H54 (cell line): Measurements from ENCODE around the gene WHRN.
A peak's percentile ranks its signal among the peaks of the same experiment; 100 is the strongest.

Experiments used
- DNase-seq: peaks from one replicate; pipeline ENCODE4 v3.0.0; 2011; ENCODE audit warnings: low spot score, mixed read lengths; ENCODE audit not compliant: insufficient read length
- FAIRE-seq: peaks from 3 replicates; lab custom pipeline; 2011; peaks lifted over from hg19 to GRCh38; lab: Jason Lieb, UNC
- POLR2A ChIP-seq: IDR thresholded peaks from 2 replicates; pipeline ENCODE4 v1.6.1; 2011; ENCODE audit warnings: low read depth, mild to moderate bottlenecking, low read length

WHRN gene

DNA sequence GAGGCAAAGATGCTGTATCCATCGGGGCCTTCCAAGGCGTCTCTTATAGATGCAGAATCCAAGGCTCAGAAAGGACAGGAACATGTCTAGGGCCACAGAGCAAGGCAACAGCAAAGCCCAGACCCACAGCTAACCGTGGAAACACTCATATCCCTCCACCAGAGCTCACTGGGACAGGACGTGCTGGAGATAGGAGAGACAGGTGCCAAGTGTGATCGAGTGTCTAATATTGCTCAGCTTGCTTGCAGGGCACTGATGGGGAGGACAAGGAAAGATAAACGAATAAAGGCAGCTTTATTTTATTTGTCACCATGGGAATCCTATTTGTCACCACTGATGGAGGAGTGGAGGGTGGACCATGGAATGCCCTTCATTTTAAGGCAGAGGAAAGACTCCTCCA lies 73.5 kb downstream of the WHRN start:
- no peak for TF ChIP-seq POLR2A
- no peak for FAIRE-seq
- DNase-seq, result no peak

DNA sequence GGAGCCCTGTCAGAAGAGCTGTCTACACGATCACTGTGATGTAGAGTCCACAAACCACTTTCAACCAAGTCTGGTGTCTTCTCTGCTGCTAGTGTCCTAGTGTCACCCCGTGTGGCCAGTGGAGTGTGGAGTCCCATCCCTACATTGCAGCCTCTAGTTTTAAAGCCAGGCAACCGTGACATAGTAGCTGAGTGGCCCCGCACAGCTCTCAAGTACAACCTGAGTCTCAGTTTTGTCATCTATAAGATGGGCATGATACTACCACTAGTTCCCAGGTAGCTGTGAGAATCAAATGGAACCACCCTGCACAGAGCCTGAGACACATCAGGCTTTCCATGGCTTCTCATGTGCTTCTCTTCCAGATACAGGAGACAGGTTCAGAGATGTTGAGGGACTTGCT lies 74.3 kb downstream of the WHRN start:
- no peak for FAIRE-seq
- DNase-seq, result no peak
- no peak for TF ChIP-seq POLR2A

DNA sequence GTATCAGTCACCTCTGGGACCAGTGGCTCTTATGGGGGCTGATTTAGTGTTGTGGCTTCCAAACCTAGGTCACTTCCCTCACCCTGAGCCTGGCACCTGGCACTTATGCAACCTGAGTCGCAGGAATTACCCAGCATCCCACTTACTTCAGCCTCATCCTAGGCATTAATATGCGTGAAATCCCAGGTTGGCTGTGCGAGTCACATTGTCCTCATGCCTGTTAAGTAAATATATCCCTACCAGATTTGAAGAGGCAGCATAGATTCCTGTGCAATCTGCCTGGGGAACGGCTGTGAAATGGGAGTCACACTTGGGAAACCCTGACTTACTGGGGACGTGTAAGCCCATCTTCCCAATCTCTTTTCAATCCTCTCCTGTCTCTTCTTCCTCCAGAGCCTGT lies 74.8 kb downstream of the WHRN start:
- DNase-seq, result no peak
- TF ChIP-seq POLR2A, result no peak
- no peak for FAIRE-seq

DNA sequence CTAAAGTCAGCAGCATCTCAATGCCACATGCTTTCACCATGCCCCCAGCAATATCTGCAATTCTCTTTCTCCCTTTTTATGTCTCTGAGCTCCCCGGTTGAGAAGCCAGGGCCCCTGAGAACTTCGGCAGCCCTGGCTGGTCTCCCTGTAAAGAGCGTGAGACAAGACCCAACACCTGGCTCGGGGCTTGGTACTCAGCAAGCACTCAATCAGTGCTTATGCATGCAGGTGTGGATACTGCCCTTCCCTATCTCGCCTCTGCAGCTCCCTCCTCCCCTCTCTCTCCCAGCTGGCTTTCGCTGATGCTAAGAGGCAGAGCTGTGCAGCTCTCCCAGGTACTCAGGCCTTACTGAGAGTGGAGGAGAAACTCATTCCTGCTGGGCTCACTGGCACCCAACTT lies 75.8 kb downstream of the WHRN start:
- FAIRE-seq (no peak), DNase-seq (no peak)
- no peak for TF ChIP-seq POLR2A

DNA sequence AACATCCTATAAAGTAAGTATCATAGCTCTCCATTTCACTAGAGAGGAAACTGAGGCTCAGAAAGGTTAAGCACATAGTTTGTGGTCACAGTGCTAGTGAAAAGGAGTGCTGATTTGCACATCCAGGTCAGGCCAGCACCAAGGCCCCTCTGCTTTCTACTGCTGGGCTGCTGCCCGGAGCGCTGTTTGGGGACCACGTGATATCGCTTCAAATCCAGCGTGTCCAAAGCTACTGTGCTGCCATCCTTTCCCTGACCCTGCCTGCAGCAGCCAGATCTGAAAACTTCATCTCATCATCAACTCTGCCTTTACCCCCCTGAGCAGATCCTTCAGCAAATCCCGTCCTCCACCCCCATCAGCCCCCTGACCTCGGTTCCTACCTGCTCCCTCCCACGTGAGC lies 76.8 kb downstream of the WHRN start:
- no peak for TF ChIP-seq POLR2A
- DNase-seq, result no peak
- FAIRE-seq, result no peak

DNA sequence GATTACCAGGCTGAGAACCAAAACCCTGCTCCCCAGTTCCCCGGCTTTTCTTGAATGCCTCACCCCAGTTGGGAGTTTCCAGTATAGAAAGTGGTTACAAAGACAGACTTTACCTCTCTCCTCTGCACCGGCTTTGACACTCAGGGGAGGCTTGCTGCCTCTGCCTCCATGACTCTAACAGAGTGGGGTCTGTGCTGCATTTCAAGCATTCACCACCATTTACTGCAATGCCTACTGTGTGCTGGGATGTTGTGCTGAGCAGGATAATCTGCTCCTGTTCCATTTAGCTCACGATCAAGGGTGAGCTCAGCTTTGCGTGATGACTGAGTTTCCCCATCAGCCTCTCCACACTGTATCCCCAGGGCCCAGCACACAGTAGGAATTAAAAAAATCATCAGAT lies 77.6 kb downstream of the WHRN start:
- no peak for TF ChIP-seq POLR2A
- DNase-seq (no peak), FAIRE-seq (no peak)

DNA sequence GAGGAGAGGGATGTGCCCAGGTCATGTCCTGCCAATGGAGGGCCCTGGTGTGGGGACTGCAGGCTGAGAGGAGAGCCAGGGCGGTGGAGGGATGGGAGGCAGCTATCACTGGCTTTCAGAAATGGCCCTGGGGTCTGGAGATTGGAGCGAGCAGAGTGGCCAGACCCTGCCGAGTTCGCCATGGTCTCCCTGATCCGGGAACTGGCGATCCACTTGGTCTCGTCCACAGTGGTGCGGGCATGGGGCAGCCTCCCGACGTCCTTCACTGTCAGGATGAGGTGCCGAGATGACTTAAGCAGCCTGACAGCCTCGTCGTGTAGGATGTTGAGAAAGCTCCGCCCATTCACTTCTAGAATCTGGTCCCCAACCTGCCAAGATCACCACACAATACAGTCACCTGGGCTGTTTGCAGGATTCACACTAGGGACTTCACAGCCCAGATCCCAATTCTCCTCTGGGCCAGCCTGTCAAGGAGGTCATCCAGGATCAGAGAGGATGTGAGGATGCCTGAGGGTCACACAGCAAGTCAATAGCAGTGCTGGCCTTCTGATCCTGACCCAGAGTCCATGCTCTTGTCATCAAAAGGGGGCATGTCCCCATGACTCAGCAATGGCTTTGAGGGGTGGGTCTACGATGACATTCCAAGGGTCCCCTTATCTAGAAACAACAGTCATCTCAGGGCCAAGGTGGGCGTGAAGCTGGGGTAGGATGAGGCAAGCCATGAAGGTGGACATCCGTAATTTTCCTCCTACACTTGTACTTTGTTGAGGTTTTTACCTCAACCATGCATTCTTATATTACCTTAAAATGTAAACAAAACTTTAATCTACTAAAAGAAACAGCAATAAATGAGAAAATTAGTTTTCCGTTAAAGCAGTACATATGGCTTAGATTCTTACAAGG lies 79.0 kb downstream of the WHRN start:
- FAIRE-seq (no peak), DNase-seq (no peak)
- TF ChIP-seq POLR2A, result no peak

DNA sequence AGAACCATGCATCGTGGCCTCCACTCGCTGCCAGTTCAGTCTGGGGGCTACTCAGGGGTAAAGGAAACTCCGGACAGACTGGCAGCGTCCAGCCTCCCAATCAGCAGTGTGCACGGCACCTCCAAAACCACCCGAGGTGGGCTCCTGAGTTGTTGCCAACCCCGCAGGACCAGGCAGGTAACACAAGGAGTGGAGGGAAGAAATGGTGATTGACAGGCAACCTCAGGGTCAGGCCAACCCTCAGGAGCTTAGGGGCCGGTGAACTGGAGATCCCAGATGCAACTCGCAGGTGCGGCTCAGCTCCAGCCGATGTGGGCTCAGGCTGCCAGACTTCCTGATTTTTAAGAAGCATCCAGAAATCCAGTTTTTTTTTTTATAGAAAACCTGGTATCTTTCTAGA lies 80.1 kb downstream of the WHRN start:
- no peak for FAIRE-seq
- no peak for TF ChIP-seq POLR2A
- no peak for DNase-seq

DNA sequence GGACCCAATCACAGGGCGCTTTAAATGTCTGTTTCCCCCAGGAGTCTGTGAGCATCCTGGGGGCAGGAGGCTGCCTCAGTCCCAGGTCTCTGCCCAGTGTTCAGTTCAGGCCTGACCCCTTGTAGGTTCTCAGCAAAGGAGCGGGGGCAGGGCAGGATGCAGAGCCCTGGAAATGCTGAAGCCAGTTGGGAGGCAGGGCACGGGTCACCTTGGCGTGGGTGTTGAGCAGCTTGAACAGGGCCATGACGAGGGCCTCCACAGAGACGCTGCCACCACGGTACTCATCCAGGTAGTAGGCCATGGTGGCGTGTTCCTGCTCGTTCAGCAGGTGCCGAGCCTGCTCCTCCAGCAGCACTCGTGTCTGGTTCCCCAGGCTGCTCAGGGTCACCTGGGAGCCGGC lies 81.1 kb downstream of the WHRN start:
- DNase-seq (no peak), FAIRE-seq (no peak)
- no peak for TF ChIP-seq POLR2A

DNA sequence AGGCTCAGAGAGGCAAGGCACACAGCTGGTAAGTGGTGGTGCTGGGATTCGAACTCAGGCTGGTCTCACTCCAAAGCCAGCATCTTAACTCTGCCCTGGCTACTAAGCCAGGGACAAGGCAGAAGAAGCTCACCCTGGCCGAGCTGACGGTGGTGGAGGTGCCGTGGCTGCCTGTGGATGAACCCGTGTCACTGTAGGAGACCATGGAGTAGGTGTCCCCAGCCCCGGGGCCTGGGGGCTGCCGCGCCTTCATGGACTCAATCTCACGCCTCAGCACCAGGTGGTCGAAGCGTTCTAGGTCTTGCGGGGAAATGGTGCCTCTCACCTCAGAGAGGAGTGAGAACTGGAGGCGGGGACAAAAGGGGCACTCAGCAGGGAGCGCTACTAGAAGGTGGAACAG lies 82.1 kb downstream of the WHRN start:
- FAIRE-seq (no peak), DNase-seq (no peak)
- TF ChIP-seq POLR2A, result no peak

DNA sequence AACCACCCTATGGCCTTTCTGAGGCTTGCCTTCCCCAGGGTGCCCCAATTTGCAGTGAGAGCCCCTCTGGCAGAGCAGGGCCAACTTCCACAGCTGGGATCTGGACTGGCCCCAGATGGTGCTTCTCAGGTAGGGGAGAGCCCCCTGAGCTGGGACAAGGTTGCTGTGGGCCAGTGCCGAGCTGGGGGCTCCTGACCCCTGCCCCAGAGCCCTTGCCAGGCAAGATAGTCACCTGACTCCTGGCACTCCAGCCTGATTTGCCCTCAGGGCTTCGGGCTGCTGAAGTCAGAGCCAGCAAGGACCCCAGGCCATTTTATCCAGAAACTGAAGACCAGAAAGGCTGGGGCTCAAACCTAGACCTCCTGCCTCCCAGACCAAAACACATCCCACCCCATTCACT lies 84.1 kb downstream of the WHRN start:
- FAIRE-seq (no peak), DNase-seq (no peak)
- no peak for TF ChIP-seq POLR2A

DNA sequence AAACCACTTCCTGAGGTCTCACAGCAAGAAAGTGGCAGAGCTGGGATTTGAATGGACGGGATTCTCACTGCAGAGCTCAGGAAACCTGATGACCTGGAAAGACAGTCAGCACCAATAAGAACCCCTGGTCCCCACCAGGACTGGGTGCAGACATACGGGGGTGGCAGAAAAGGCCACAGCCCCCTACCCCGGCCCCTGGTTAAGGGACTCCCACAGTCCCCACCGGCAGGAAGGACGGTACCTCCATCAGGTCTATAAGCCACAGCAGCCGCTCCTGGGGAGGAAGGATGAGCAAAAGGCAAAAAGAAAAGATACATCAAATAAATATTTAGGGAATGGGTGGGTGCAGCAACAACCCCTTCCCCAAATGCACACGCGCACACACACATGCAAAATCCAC lies 85.5 kb downstream of the WHRN start:
- no peak for TF ChIP-seq POLR2A
- FAIRE-seq (no peak), DNase-seq (no peak)

DNA sequence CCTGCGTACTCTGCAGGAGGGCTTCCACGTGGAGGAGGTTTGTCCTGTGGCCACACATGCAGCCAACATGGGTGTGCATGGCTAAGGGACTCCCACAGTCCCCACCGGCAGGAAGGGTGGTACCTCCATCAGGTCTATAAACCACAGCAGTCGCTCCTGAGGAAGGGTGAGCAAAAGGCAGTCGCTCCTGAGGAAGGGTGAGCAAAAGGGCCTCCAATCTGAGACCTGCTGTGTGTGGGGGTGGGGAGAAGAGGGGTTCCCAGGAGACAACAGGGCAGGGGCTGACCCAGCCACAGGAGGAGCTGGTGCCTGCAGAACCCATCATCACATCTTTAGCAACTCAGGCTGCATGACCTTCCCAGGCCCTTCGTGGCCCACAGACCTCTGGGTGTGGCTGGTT lies 87.2 kb downstream of the WHRN start:
- no peak for DNase-seq
- TF ChIP-seq POLR2A, result no peak
- FAIRE-seq, result no peak

DNA sequence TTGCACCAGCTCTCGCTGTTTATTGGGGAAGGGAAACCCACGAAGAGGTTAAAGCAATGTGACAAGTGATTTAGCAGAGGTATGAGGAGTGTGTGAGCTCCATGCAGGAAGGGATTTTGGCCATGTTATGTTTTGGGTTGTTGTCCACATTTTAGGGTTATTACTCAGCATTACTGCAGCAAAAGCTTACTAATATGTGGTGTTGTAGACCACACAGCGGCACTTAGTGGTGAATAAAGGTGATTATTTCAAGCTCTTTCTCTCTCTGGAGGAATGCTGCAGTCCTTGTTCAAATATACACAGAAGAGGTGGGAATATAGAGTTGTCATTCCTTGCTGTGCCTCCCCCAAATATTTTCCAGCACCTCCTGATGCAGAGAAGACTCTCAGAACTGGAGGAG lies 87.8 kb downstream of the WHRN start:
- TF ChIP-seq POLR2A, result no peak
- FAIRE-seq, result peak; percentile 86
- DNase-seq, result peak; percentile 67

DNA sequence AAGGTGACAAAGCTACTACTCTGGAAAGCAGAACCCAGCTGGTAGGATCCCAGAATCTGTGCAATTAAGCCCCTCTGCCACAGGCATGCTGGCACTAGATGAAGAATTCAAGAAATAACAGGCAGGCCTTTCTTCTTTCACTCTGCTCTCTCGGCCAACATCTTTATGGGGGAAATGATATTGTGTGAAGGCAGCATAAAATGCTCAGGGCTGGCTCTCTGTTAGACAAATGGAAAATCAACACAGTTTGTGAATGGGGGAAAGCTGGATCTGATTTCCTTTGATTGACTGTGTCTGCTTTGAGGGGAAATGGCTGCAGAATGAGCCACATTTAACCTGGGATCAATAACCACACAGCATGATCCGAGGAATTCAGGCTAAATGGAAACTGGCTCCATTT lies 88.4 kb downstream of the WHRN start:
- no peak for FAIRE-seq
- DNase-seq, result no peak
- TF ChIP-seq POLR2A, result no peak

DNA sequence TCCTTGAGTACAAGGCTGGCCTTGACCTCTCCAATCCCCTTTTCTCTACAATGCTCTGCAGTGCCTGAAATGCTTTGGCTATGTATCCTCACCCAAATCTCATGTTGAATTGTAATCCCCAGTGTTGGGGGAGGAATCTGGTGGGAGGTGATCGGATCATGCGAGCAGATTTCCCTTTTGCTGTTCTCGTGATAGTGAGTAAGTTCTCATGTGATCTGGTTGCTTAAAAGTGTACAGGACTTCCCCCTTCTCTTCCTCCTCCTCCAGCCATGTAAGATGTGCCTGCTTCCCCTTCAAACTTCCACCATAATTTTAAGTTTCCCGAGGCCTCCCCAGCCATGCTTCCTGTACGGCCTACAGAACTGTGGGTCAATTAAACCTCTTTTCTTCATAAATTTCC lies 89.0 kb downstream of the WHRN start:
- DNase-seq (no peak), FAIRE-seq (no peak)
- no peak for TF ChIP-seq POLR2A
